H9 (cell line): ENCODE results near the gene TMTC2. TPM values are rescaled to one million over a fixed set of nuclear protein-coding genes. Genes with fewer than 3 reads are reported as not detected.

Experiments
- DNase-seq: peaks from one replicate; pipeline ENCODE4 v3.0.0-alpha.2; 2017
- H2AFZ ChIP-seq: one replicate; pipeline ENCODE4 v1.6.1; 2013; ENCODE audit warnings: mild to moderate bottlenecking, low read length, control low read depth, moderate library complexity
- H2AK5ac ChIP-seq: 2 replicates; pipeline ENCODE4 v1.6.1; 2013; ENCODE audit warnings: low read length, control low read depth, mixed read lengths; ENCODE audit not compliant: insufficient read length
- H2BK120ac ChIP-seq: one replicate; pipeline ENCODE4 v1.6.1; 2013; ENCODE audit warnings: low read depth, mild to moderate bottlenecking, low read length, control low read depth, inconsistent platforms; ENCODE audit not compliant: poor library complexity, severe bottlenecking
- H2BK12ac ChIP-seq: 2 replicates; pipeline ENCODE4 v1.6.1; 2013; ENCODE audit warnings: low read length, control low read depth, mixed read lengths, low read depth; ENCODE audit not compliant: insufficient read length
- H2BK15ac ChIP-seq: 2 replicates; pipeline ENCODE4 v1.6.1; 2013; ENCODE audit warnings: low read depth, low read length, control low read depth
- H2BK20ac ChIP-seq: one replicate; pipeline ENCODE4 v1.6.1; 2013; ENCODE audit warnings: low read depth, mild to moderate bottlenecking, low read length, control low read depth, inconsistent platforms; ENCODE audit not compliant: poor library complexity, severe bottlenecking
- H2BK5ac ChIP-seq: 2 replicates; pipeline ENCODE4 v1.6.1; 2013; ENCODE audit warnings: low read length, control low read depth, mixed read lengths; ENCODE audit not compliant: insufficient read length
- H3K14ac ChIP-seq: 2 replicates; pipeline ENCODE4 v1.6.1; 2013; ENCODE audit warnings: low read length, control low read depth; ENCODE audit not compliant: insufficient read depth
- H3K18ac ChIP-seq: 2 replicates; pipeline ENCODE4 v1.6.1; 2013; ENCODE audit warnings: low read depth, mild to moderate bottlenecking, mixed read lengths, low read length, control low read depth; ENCODE audit not compliant: insufficient read length
- H3K23ac ChIP-seq: 2 replicates; pipeline ENCODE4 v1.6.1; 2013; ENCODE audit warnings: low read length, control low read depth, mixed read lengths, low read depth; ENCODE audit not compliant: insufficient read length
- H3K23me2 ChIP-seq: 2 replicates; pipeline ENCODE4 v1.6.1; 2013; ENCODE audit warnings: low read depth, mild to moderate bottlenecking, mixed read lengths, low read length, control low read depth; ENCODE audit not compliant: insufficient read length, poor library complexity, severe bottlenecking
- H3K27ac ChIP-seq: 2 replicates; pipeline ENCODE4 v1.5.1; 2013; ENCODE audit warnings: low read length, control low read depth, mixed read lengths, low read depth; ENCODE audit not compliant: insufficient read length
- H3K27me3 ChIP-seq: 2 replicates; pipeline ENCODE4 v1.6.1; 2013; ENCODE audit warnings: low read length, control low read depth, inconsistent platforms; ENCODE audit not compliant: insufficient read depth
- H3K4ac ChIP-seq: 2 replicates; pipeline ENCODE4 v1.6.1; 2013; ENCODE audit warnings: low read depth, mild to moderate bottlenecking, control low read depth, inconsistent platforms, low read length, moderate library complexity
- H3K4me1 ChIP-seq: 2 replicates; pipeline ENCODE4 v1.6.1; 2013; ENCODE audit warnings: low read length, control low read depth, inconsistent platforms; ENCODE audit not compliant: insufficient read depth
- H3K4me2 ChIP-seq: 2 replicates; pipeline ENCODE4 v1.6.1; 2013; ENCODE audit warnings: low read length, control low read depth, mixed read lengths; ENCODE audit not compliant: insufficient read length, insufficient read depth
- H3K56ac ChIP-seq: 2 replicates; pipeline ENCODE4 v1.6.1; 2013; ENCODE audit warnings: low read depth, mild to moderate bottlenecking, mixed read lengths, low read length, control low read depth; ENCODE audit not compliant: insufficient read length
- H3K79me1 ChIP-seq: 2 replicates; pipeline ENCODE4 v1.6.1; 2013; ENCODE audit warnings: low read depth, mild to moderate bottlenecking, moderate library complexity, low read length, control low read depth, inconsistent platforms; ENCODE audit not compliant: insufficient read depth, poor library complexity, severe bottlenecking
- H3K79me2 ChIP-seq: 2 replicates; pipeline ENCODE4 v1.6.1; 2013; ENCODE audit warnings: low read length, control low read depth, inconsistent platforms; ENCODE audit not compliant: insufficient read depth
- H3K9ac ChIP-seq: 2 replicates; pipeline ENCODE4 v1.6.1; 2013; ENCODE audit warnings: low read length, control low read depth, mixed read lengths; ENCODE audit not compliant: insufficient read length; ENCODE audit errors: extremely low read depth
- H3K9me3 ChIP-seq: one replicate; pipeline ENCODE4 v1.6.1; 2013; ENCODE audit warnings: low read depth, low read length, inconsistent platforms; ENCODE audit not compliant: control insufficient read depth
- H3T11ph ChIP-seq: one replicate; pipeline ENCODE4 v1.6.1; 2013; ENCODE audit warnings: mild to moderate bottlenecking, low read length, control low read depth, inconsistent platforms
- H4K20me1 ChIP-seq: one replicate; pipeline ENCODE4 v1.6.1; 2013; ENCODE audit not compliant: control insufficient read depth, insufficient read length, insufficient read depth
- H4K5ac ChIP-seq: 2 replicates; pipeline ENCODE4 v1.6.1; 2013; ENCODE audit warnings: low read depth, mild to moderate bottlenecking, mixed read lengths, low read length, control low read depth; ENCODE audit not compliant: insufficient read length
- H4K8ac ChIP-seq: replicated peaks from 2 replicates; pipeline ENCODE4 v1.6.1; 2013; ENCODE audit warnings: low read length, control low read depth, mixed read lengths, low read depth; ENCODE audit not compliant: insufficient read length
- H4K91ac ChIP-seq: 2 replicates; pipeline ENCODE4 v1.6.1; 2013; ENCODE audit warnings: low read depth, mild to moderate bottlenecking, moderate library complexity, mixed read lengths, low read length, control low read depth; ENCODE audit not compliant: insufficient read length
- H3K27ac Mint-ChIP-seq, 3 experiments: 2 replicates in 2 of 3; 3 replicates in 1 of 3; pipeline ENCODE4 v1.8.0; 2020 to 2021; ENCODE audit warnings: mixed read lengths in 3 of 3, mild to moderate bottlenecking in 1 of 3, moderate library complexity in 1 of 3
- H3K27me3 Mint-ChIP-seq: 2 replicates; pipeline ENCODE4 v1.8.0; 2021; ENCODE audit warnings: low read depth, mild to moderate bottlenecking, moderate library complexity, mixed read lengths
- H3K36me3 Mint-ChIP-seq, 3 experiments: 2 replicates in 2 of 3; 3 replicates in 1 of 3; pipeline ENCODE4 v1.8.0; 2020 to 2021; ENCODE audit warnings: low read depth in 3 of 3, mixed read lengths in 3 of 3; ENCODE audit not compliant: insufficient read depth in 1 of 3
- H3K4me1 Mint-ChIP-seq, 2 experiments: 2 replicates each; pipeline ENCODE4 v1.8.0; 2020; ENCODE audit warnings: mixed read lengths in 2 of 2
- H3K4me3 Mint-ChIP-seq, 2 experiments: 2 replicates in 1 of 2; 3 replicates in 1 of 2; pipeline ENCODE4 v1.8.0; 2020 to 2021; ENCODE audit warnings: mild to moderate bottlenecking in 2 of 2, mixed read lengths in 2 of 2, moderate library complexity in 1 of 2
- H3K9me3 Mint-ChIP-seq, 2 experiments: 2 replicates in 1 of 2; 3 replicates in 1 of 2; pipeline ENCODE4 v1.8.0; 2020; ENCODE audit warnings: mild to moderate bottlenecking in 2 of 2, mixed read lengths in 2 of 2, moderate library complexity in 1 of 2
- WGBS: extraction: QIAGEN DNeasy Blood & Tissue Kit; methylation state at CpG from one replicate; pipeline ENCODE4 v1.1.7; 2013; ENCODE audit warnings: missing lambda C conversion rate, low lambda C conversion rate, mixed read lengths; ENCODE audit not compliant: insufficient read length; ENCODE audit errors: extremely low coverage; 5-methylcytosine and 5-hydroxymethylcytosine counted together
- total RNA-seq: library from RNA; stranded (reverse); gene quantifications from 2 replicates; pipeline ENCODE4 v1.2.1, GENCODE V29; 2021
- TF ChIP-seq, protein P1 (sequence below): fragments of 200-600 bp; sonication (generic); conservative IDR thresholded peaks from 3 replicates; pipeline ENCODE4 v1.8.0; 2021; ENCODE audit warnings: antibody characterized with exemption, mild to moderate bottlenecking

TMTC2 gene
- total RNA-seq, 1 experiment from 2014 or later: 3.1 TPM

DNA sequence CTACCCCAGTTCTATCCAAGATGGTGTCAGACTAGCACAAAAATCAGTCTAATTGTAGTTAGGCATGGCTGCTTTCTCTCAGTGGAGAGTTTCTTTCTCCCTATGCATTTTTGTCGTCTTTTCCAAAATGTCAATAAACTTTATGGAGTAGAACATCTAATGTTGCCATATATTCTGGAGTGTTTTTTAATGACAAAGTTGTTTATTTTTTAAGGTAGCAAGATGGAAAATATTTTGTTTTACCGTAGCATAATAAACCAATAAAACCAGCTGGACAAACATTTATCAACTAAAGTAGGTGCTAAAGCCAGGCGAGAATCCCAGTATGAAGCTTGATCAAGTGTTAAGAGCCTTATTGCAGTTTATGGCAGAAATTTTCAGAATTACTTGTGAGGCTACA lies 146.3 kb downstream of the TMTC2 start:
- H3K4me1 ChIP-seq: no peaks in the 10 kb centered on the region
- no peak overlapping the region for H2AK5ac ChIP-seq
- no peak overlapping the region for H3K9ac ChIP-seq
- H4K5ac ChIP-seq: no peak overlapping the region
- no peaks in the 10 kb centered on the region for H3K27me3 ChIP-seq
- no peak overlapping the region for H3K27ac Mint-ChIP-seq
- H3K23me2 ChIP-seq: no peaks in the 10 kb centered on the region
- no peak overlapping the region for H2AFZ ChIP-seq
- H3K27me3 Mint-ChIP-seq: no peaks in the 10 kb centered on the region
- H2BK15ac ChIP-seq: no peak overlapping the region
- no CpG with 5 or more reads among the region's 3 CpGs for WGBS
- no peak overlapping the region for H3T11ph ChIP-seq
- TF ChIP-seq, protein P1, sequence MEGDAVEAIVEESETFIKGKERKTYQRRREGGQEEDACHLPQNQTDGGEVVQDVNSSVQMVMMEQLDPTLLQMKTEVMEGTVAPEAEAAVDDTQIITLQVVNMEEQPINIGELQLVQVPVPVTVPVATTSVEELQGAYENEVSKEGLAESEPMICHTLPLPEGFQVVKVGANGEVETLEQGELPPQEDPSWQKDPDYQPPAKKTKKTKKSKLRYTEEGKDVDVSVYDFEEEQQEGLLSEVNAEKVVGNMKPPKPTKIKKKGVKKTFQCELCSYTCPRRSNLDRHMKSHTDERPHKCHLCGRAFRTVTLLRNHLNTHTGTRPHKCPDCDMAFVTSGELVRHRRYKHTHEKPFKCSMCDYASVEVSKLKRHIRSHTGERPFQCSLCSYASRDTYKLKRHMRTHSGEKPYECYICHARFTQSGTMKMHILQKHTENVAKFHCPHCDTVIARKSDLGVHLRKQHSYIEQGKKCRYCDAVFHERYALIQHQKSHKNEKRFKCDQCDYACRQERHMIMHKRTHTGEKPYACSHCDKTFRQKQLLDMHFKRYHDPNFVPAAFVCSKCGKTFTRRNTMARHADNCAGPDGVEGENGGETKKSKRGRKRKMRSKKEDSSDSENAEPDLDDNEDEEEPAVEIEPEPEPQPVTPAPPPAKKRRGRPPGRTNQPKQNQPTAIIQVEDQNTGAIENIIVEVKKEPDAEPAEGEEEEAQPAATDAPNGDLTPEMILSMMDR: no peak
- no peaks in the 10 kb centered on the region for H3K36me3 Mint-ChIP-seq
- H3K18ac ChIP-seq: no peak overlapping the region
- H3K79me2 ChIP-seq: no peaks in the 10 kb centered on the region
- no peak for DNase-seq
- H3K9me3 ChIP-seq: no peaks in the 10 kb centered on the region
- H3K4me3 Mint-ChIP-seq: no peak overlapping the region
- no peak overlapping the region for H3K4me2 ChIP-seq
- H2BK5ac ChIP-seq: no peak overlapping the region
- no peak overlapping the region for H4K91ac ChIP-seq
- H3K23ac ChIP-seq: no peak overlapping the region
- H3K4ac ChIP-seq: no peak overlapping the region
- no peaks in the 10 kb centered on the region for H3K9me3 Mint-ChIP-seq
- no peak overlapping the region for H3K27ac ChIP-seq
- no peak overlapping the region for H3K14ac ChIP-seq
- H2BK12ac ChIP-seq: no peak overlapping the region
- no peak overlapping the region for H3K56ac ChIP-seq
- peaks cover 8 to 13% of the 10 kb centered on the region in 2 experiments for H3K4me1 Mint-ChIP-seq
- H2BK120ac ChIP-seq: no peak overlapping the region
- no peaks in the 10 kb centered on the region for H4K20me1 ChIP-seq
- no peak overlapping the region for H2BK20ac ChIP-seq
- no peaks in the 10 kb centered on the region for H3K79me1 ChIP-seq
- no peak overlapping the region for H4K8ac ChIP-seq
